Stomach (tissue), 9 donors: Measurements from ENCODE around the gene NCKAP5. TPM values are rescaled to one million over a fixed set of nuclear protein-coding genes. Genes with fewer than 3 reads are reported as not detected.

Experiments used
- DNase-seq, 2 donors: peaks; one replicate each; pipeline versions ENCODE4 v3.0.0 to v3.0.0-alpha.2; 2013 to 2019
- H3K27ac ChIP-seq, 5 donors: fragments of 200-600 bp in 4 of 5; sonication (generic) in 4 of 5; one replicate each; pipeline ENCODE4 v1.5.1; 2013 to 2019; ENCODE audit warnings: mild to moderate bottlenecking in 1 of 5, moderate library complexity in 1 of 5
- H3K27me3 ChIP-seq, 3 donors: fragments of 200-600 bp; sonication (generic); one replicate each; pipeline ENCODE4 v1.5.1; 2017 to 2019; ENCODE audit warnings: mixed run types in 1 of 3
- H3K36me3 ChIP-seq, 4 donors: fragments of 200-600 bp; sonication (generic); 1 replicate in 3 of 4; 2 replicates in 1 of 4; pipeline ENCODE4 v1.5.1; 2016 to 2019
- H3K4me1 ChIP-seq, 4 donors: fragments of 200-600 bp; sonication (generic); one replicate each; pipeline ENCODE4 v1.5.1; 2016 to 2019
- H3K4me3 ChIP-seq, 4 donors: fragments of 200-600 bp; sonication (generic) in 3 of 4; one replicate each; pipeline ENCODE4 v1.5.1; 2016 to 2019; ENCODE audit warnings: mild to moderate bottlenecking in 1 of 4
- H3K9me3 ChIP-seq, 4 donors: fragments of 200-600 bp; sonication (generic); one replicate each; pipeline ENCODE4 v1.5.1; 2016 to 2019
- CTCF ChIP-seq, 7 experiments: fragments of 450-650 bp in 4 of 7; fragments of 200-600 bp in 3 of 7; sonication (generic) in 3 of 7; IDR thresholded peaks; one replicate each; pipeline ENCODE4 v1.5.1; 2016 to 2019; ENCODE audit warnings: antibody characterized with exemption in 7 of 7, control low read depth in 2 of 7, mild to moderate bottlenecking in 1 of 7
- EP300 ChIP-seq: sonication (generic); formaldehyde crosslinking; IDR thresholded peaks from one replicate; pipeline ENCODE4 v1.6.1; 2017; ENCODE audit warnings: antibody characterized with exemption
- POLR2A ChIP-seq, 4 donors: fragments of 450-650 bp; IDR thresholded peaks; one replicate each; pipeline ENCODE4 v1.6.1; 2016; ENCODE audit warnings: antibody characterized with exemption in 4 of 4, control low read depth in 2 of 4, mild to moderate bottlenecking in 1 of 4, moderate library complexity in 1 of 4
- POLR2AphosphoS5 ChIP-seq, 3 donors: sonication (generic); formaldehyde crosslinking; IDR thresholded peaks; one replicate each; pipeline ENCODE4 v1.6.1; 2016; ENCODE audit warnings: antibody characterized with exemption in 3 of 3
- WGBS, 5 donors: extraction: QIAGEN DNeasy Blood & Tissue Kit in 3 of 5; methylation state at CpG; one replicate each; pipeline versions ENCODE4 v1.1.5 to v1.1.7; 2013 to 2018; 5-methylcytosine and 5-hydroxymethylcytosine counted together
- intact Hi-C: fragments of 100-400 bp; cut with DNase I; formaldehyde crosslinking; loops from one replicate; pipeline ENCODE4 v1.15.1; 2023; ENCODE audit warnings: low total_unique reads
- polyA plus RNA-seq, 3 donors: library from polyadenylated mRNA; stranded (reverse); fragments of 200-250 nt; gene quantifications; one replicate each; pipeline ENCODE4 v1.2.3, GENCODE V29; 2013
- total RNA-seq, 5 donors: library from RNA; depleted of rRNA; stranded (reverse); fragments of >200 nt; gene quantifications; one replicate each; pipeline versions ENCODE4 v1.1.0 to v1.2.3, GENCODE V29; 2014 to 2016
- donor health status: healthy with polysubstance abuse.
- donor health status: Bipolar disorder and iron deficiency.
- donor health status: healthy.

NCKAP5 gene
- total and polyA plus RNA-seq, 8 donors, result 0.58 to 8.0 (median 1.6) TPM; not detected in 1

GRCh38 chr2:133569286-133569830 is 1.1 kb upstream of the NCKAP5 start:
- TF ChIP-seq POLR2A (IDR thresholded peaks at IDR 0.05) (no peak), POLR2AphosphoS5 (IDR thresholded peaks at IDR 0.05) (no peak), EP300 (no peak), CTCF (IDR thresholded peaks at IDR 0.05) (no peak)
- H3K27me3 ChIP-seq, result peaks cover 0 to 15% (median 0%) of the 10 kb centered on the region in 3 donors
- H3K27ac ChIP-seq, result no peak overlapping the region
- no peaks in the 10 kb centered on the region for H3K9me3 ChIP-seq
- H3K4me3 ChIP-seq, result no peak overlapping the region
- intact Hi-C loops, result no loop called here
- H3K36me3 ChIP-seq, result no peaks in the 10 kb centered on the region
- WGBS, 5 donors, result 54 to 67% (median 65%) methylated on average over 4 of the region's 4 CpGs
- H3K4me1 ChIP-seq, result peaks cover 0 to 23% (median 17%) of the 10 kb centered on the region in 4 donors
- DNase-seq, result no peak

- H3K36me3 ChIP-seq, result no peaks in the 10 kb centered on the region
- peaks cover 0 to 15% (median 0%) of the 10 kb centered on the region in 3 donors for H3K27me3 ChIP-seq
- TF ChIP-seq CTCF (IDR thresholded peaks at IDR 0.05) (no peak), POLR2A (IDR thresholded peaks at IDR 0.05) (no peak), EP300 (no peak), POLR2AphosphoS5 (IDR thresholded peaks at IDR 0.05) (no peak)
- peaks cover 0 to 23% (median 17%) of the 10 kb centered on the region in 4 donors for H3K4me1 ChIP-seq
- no peak for DNase-seq
- intact Hi-C loops, result no loop called here
- H3K27ac ChIP-seq, result peak overlapping the region in 4 of 5 donors; percentile 6 to 66 (median 33)
- WGBS, 5 donors, result 25 to 44% (median 33%) methylated on average over 5 of the region's 5 CpGs
- H3K9me3 ChIP-seq, result no peaks in the 10 kb centered on the region
- peak overlapping the region in 3 of 4 donors; percentile 8 to 28 (median 20) for H3K4me3 ChIP-seq
Observed at GRCh38 chr2:133568598-133568997, 335 bp upstream of the NCKAP5 start.

- WGBS, 5 donors, result 83 to 93% (median 88%) methylated on average over 4 of the region's 4 CpGs
- DNase-seq, result no peak
- Histone ChIP-seq H3K9me3 (no peaks in the 10 kb centered on the region), H3K36me3 (no peaks in the 10 kb centered on the region), H3K4me1 (peaks cover 0 to 12% (median 6%) of the 10 kb centered on the region in 4 donors), H3K4me3 (no peak overlapping the region), H3K27me3 (peaks cover 0 to 7% (median 0%) of the 10 kb centered on the region in 3 donors), H3K27ac (no peak overlapping the region)
- intact Hi-C loops, result no loop called here
- TF ChIP-seq CTCF (IDR thresholded peaks at IDR 0.05), result no peak
- no peak for TF ChIP-seq POLR2AphosphoS5 (IDR thresholded peaks at IDR 0.05)
- no peak for TF ChIP-seq EP300
- no peak for TF ChIP-seq POLR2A (IDR thresholded peaks at IDR 0.05)
Observed at GRCh38 chr2:133562558-133562957, 5.7 kb downstream of the NCKAP5 start.

GRCh38 chr2:133561045-133561852 is 7.0 kb downstream of the NCKAP5 start:
- Histone ChIP-seq H3K27ac (no peak overlapping the region), H3K9me3 (no peaks in the 10 kb centered on the region), H3K27me3 (no peaks in the 10 kb centered on the region), H3K4me1 (no peaks in the 10 kb centered on the region), H3K4me3 (no peak overlapping the region), H3K36me3 (no peaks in the 10 kb centered on the region)
- 18 to 24% (median 20%) methylated on average over 3 of the region's 3 CpGs for WGBS, 5 donors
- intact Hi-C loops, result no loop called here
- TF ChIP-seq CTCF (IDR thresholded peaks at IDR 0.05) (peak in 5 of 7 experiments; percentile 7 to 54 (median 43)), POLR2A (IDR thresholded peaks at IDR 0.05) (no peak)
- peak in 1 of 2 donors; percentile 83 for DNase-seq
